HG03460 (cell line): Measurements from ENCODE around the gene GJB1.
"Not testable (repeated sequence)": the region's sequence is repeated elsewhere in the genome, so short reads cannot be mapped to it uniquely, and the experiment has no call there.

Source experiments
- ATAC-seq: cut with Tn5 transposase; IDR thresholded peaks from one replicate; pipeline ENCODE4 v1.9.1; 2021; ENCODE audit not compliant: unreplicated experiment

The GJB1 gene

GRCh38 chrX:71222929-71223328 lies at the start of gene GJB1:
GJB1 (plus strand) TSS chrX:71223224; CDS start chrX:71223708, 484 bp downstream.
- ATAC-seq: no peak

GRCh38 chrX:71173440-71173839 lies 49.6 kb upstream of the GJB1 start:
- no peak for ATAC-seq

GRCh38 chrX:71174795-71175194 lies 48.2 kb upstream of the GJB1 start:
- no peak for ATAC-seq

- no peak for ATAC-seq
Observed at GRCh38 chrX:71175531-71175930, 47.5 kb upstream of the GJB1 start.

GRCh38 chrX:71177327-71177726 lies 45.7 kb upstream of the GJB1 start:
- no peak for ATAC-seq

GRCh38 chrX:71178908-71179307 lies 44.1 kb upstream of the GJB1 start:
- ATAC-seq: no peak

- ATAC-seq: not testable (repeated sequence)
Observed at GRCh38 chrX:71180579-71181265, 42.3 kb upstream of the GJB1 start.

- ATAC-seq: peak; percentile 37
Observed at GRCh38 chrX:71181558-71181909, 41.5 kb upstream of the GJB1 start.

- peak; percentile 81 for ATAC-seq
Observed at GRCh38 chrX:71181910-71182799, 40.9 kb upstream of the GJB1 start.

- ATAC-seq: no peak
Observed at GRCh38 chrX:71182871-71183270, 40.2 kb upstream of the GJB1 start.

GRCh38 chrX:71183341-71183740 lies 39.7 kb upstream of the GJB1 start:
- no peak for ATAC-seq

- ATAC-seq: no peak
Observed at GRCh38 chrX:71184092-71184491, 38.9 kb upstream of the GJB1 start.

GRCh38 chrX:71184803-71185495 lies 38.1 kb upstream of the GJB1 start:
- no peak for ATAC-seq

GRCh38 chrX:71191248-71191647 lies 31.8 kb upstream of the GJB1 start:
- no peak for ATAC-seq

GRCh38 chrX:71195964-71196649 lies 26.9 kb upstream of the GJB1 start:
- ATAC-seq: no peak

GRCh38 chrX:71198066-71198465 lies 25.0 kb upstream of the GJB1 start:
- peak; percentile 66 for ATAC-seq

- no peak for ATAC-seq
Observed at GRCh38 chrX:71199252-71200008, 23.6 kb upstream of the GJB1 start.

GRCh38 chrX:71210816-71211215 lies 12.2 kb upstream of the GJB1 start:
- ATAC-seq: no peak

- no peak for ATAC-seq
Observed at GRCh38 chrX:71212536-71212935, 10.5 kb upstream of the GJB1 start.

GRCh38 chrX:71214152-71214551 lies 8.9 kb upstream of the GJB1 start:
- ATAC-seq: no peak
